Loucy (cell line): ENCODE results near the gene SOX12.

ENCODE experiments used
- H2AFZ ChIP-seq: fragments of 200-600 bp; sonication (generic); 2 replicates; pipeline ENCODE4 v1.6.0; 2016; ENCODE audit warnings: antibody characterized with exemption, mild to moderate bottlenecking, low read length, moderate library complexity
- H3F3A ChIP-seq: fragments of 200-600 bp; 2 replicates; pipeline ENCODE4 v1.6.0; 2016; ENCODE audit warnings: antibody characterized with exemption, low read depth, mild to moderate bottlenecking
- H3K27me3 ChIP-seq: fragments of 200-600 bp; sonication (generic); 2 replicates; pipeline ENCODE4 v1.6.1; 2014; ENCODE audit warnings: low read length, mild to moderate bottlenecking; ENCODE audit not compliant: insufficient read depth, poor library complexity, severe bottlenecking
- H3K36me3 ChIP-seq: fragments of 200-600 bp; sonication (generic); 2 replicates; pipeline ENCODE4 v1.6.1; 2016; ENCODE audit warnings: low read length; ENCODE audit not compliant: insufficient read depth
- H3K4me1 ChIP-seq: fragments of 200-600 bp; sonication (generic); 2 replicates; pipeline ENCODE4 v1.5.1; 2014; ENCODE audit warnings: low read length, mild to moderate bottlenecking; ENCODE audit not compliant: insufficient read depth, poor library complexity, severe bottlenecking
- H3K4me2 ChIP-seq: fragments of 200-600 bp; sonication (generic); 2 replicates; pipeline ENCODE4 v1.6.0; 2014; ENCODE audit warnings: antibody characterized with exemption, low read length, low read depth, mild to moderate bottlenecking; ENCODE audit not compliant: poor library complexity, severe bottlenecking
- H3K4me3 ChIP-seq: fragments of 200-600 bp; sonication (generic); 2 replicates; pipeline ENCODE4 v1.5.1; 2014; ENCODE audit warnings: low read length, mild to moderate bottlenecking, mixed read lengths; ENCODE audit not compliant: poor library complexity, severe bottlenecking
- H3K79me2 ChIP-seq: fragments of 200-600 bp; sonication (generic); 2 replicates; pipeline ENCODE4 v1.6.1; 2014; ENCODE audit warnings: low read length; ENCODE audit not compliant: insufficient read depth
- H3K9ac ChIP-seq: fragments of 200-600 bp; sonication (generic); 2 replicates; pipeline ENCODE4 v1.6.0; 2014; ENCODE audit warnings: mild to moderate bottlenecking, low read depth, low read length, moderate library complexity; ENCODE audit not compliant: poor library complexity, severe bottlenecking
- H3K9me2 ChIP-seq: fragments of 200-600 bp; sonication (generic); replicated peaks from 2 replicates; pipeline ENCODE4 v1.6.1; 2016; ENCODE audit warnings: low read depth, low read length, mixed read lengths
- H3K9me3 ChIP-seq: fragments of 200-600 bp; sonication (generic); 2 replicates; pipeline ENCODE4 v1.6.1; 2014; ENCODE audit warnings: mild to moderate bottlenecking, antibody characterized with exemption, low read length, low read depth; ENCODE audit not compliant: insufficient read depth
- H4K20me1 ChIP-seq: fragments of 200-600 bp; sonication (generic); 2 replicates; pipeline ENCODE4 v1.6.0; 2014; ENCODE audit warnings: antibody characterized with exemption, low read length, mild to moderate bottlenecking; ENCODE audit not compliant: insufficient read depth, poor library complexity, severe bottlenecking
- EZH2phosphoT487 ChIP-seq: fragments of 200-600 bp; IDR thresholded peaks from 2 replicates; pipeline ENCODE4 v1.6.1; 2018; ENCODE audit warnings: antibody characterized with exemption, mild to moderate bottlenecking, moderate library complexity, borderline replicate concordance
- TF ChIP-seq, protein P1 (sequence below): fragments of 200-600 bp; sonication (generic); conservative IDR thresholded peaks from 2 replicates; pipeline ENCODE4 v1.5.1; 2014; ENCODE audit warnings: mild to moderate bottlenecking, antibody characterized with exemption, low read length

SOX12 gene

DNA sequence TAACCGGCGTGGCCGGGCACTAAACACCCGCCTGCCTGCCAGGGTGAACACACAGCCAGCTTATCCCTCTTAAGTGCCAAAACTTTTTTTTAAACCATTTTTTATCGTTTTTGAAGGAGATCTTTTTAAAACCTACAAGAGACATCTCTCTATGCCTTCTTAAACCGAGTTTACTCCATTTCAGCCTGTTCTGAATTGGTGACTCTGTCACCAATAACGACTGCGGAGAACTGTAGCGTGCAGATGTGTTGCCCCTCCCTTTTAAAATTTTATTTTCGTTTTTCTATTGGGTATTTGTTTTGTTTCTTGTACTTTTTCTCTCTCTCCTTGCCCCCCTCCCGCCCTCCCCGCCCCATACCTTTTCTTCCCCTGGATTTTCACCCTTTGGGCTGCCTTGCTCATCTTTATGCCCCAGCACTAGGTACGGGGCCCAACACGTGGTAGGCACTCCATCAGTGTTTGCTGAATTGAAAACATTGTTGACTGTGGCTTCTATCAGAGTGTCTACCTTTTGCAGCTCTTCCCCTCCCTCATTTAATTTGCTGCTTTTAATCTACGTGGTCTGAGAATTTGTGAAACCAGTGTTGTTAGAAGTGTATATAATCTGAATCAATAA, 26.5 kb upstream of the SOX12 start:
- Histone ChIP-seq H3K9me2 (no peaks in the 10 kb centered on the region), H3K79me2 (peaks cover 49% of the 10 kb centered on the region), H3F3A (no peaks in the 10 kb centered on the region; the same call in 1 of the 2 replicates), H3K4me3 (peak overlapping the region; percentile 85), H3K4me2 (peak overlapping the region; percentile 88), H4K20me1 (peaks cover 27% of the 10 kb centered on the region), H2AFZ (no peak overlapping the region), H3K9ac (peak overlapping the region; percentile 93), H3K9me3 (no peaks in the 10 kb centered on the region), H3K27me3 (no peaks in the 10 kb centered on the region), H3K4me1 (peaks cover 41% of the 10 kb centered on the region), H3K36me3 (no peaks in the 10 kb centered on the region)
- TF ChIP-seq EZH2phosphoT487, result no peak
- TF ChIP-seq, protein P1, sequence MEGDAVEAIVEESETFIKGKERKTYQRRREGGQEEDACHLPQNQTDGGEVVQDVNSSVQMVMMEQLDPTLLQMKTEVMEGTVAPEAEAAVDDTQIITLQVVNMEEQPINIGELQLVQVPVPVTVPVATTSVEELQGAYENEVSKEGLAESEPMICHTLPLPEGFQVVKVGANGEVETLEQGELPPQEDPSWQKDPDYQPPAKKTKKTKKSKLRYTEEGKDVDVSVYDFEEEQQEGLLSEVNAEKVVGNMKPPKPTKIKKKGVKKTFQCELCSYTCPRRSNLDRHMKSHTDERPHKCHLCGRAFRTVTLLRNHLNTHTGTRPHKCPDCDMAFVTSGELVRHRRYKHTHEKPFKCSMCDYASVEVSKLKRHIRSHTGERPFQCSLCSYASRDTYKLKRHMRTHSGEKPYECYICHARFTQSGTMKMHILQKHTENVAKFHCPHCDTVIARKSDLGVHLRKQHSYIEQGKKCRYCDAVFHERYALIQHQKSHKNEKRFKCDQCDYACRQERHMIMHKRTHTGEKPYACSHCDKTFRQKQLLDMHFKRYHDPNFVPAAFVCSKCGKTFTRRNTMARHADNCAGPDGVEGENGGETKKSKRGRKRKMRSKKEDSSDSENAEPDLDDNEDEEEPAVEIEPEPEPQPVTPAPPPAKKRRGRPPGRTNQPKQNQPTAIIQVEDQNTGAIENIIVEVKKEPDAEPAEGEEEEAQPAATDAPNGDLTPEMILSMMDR, result no peak

DNA sequence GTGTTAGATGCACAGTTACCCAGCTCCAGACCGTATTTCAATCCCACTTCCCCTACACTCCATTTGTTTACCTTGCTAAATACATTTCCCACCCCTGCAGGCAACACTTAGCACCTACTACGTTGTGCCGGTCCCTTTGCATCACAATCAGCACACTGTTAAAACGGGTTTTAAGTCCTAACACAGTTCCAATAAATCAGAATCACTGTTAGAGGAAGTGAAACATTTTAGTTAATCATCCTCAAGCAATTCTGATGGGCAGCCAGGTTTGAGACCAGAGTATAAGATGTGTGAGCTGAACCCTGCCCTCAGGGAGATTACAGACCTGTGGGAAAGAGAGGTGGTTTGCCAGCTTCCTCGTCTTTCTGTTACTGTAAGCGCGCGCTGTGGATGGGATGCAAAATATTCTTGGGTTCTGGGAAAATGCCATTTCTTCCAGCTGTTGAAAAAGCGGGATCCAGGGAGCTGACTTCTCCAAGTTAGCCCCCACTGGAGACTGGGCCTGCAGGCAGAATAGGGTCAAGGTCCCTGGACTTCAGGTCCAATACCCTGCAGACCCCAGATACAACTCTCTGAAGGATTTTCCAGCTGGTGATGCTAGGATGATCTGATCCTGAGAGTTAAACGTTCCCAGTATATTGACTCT, 24.9 kb upstream of the SOX12 start:
- no peak for TF ChIP-seq EZH2phosphoT487
- TF ChIP-seq, protein P1, result no peak
- Histone ChIP-seq H3K4me3 (peak overlapping the region; percentile 85), H3K36me3 (no peaks in the 10 kb centered on the region), H3K27me3 (no peaks in the 10 kb centered on the region), H2AFZ (no peak overlapping the region), H3K79me2 (peaks cover 49% of the 10 kb centered on the region), H3K9ac (peak overlapping the region; percentile 93), H3K4me2 (peak overlapping the region; percentile 88), H3K4me1 (peaks cover 41% of the 10 kb centered on the region), H3F3A (no peaks in the 10 kb centered on the region), H3K9me3 (no peaks in the 10 kb centered on the region), H3K9me2 (no peaks in the 10 kb centered on the region), H4K20me1 (peaks cover 27% of the 10 kb centered on the region)

DNA sequence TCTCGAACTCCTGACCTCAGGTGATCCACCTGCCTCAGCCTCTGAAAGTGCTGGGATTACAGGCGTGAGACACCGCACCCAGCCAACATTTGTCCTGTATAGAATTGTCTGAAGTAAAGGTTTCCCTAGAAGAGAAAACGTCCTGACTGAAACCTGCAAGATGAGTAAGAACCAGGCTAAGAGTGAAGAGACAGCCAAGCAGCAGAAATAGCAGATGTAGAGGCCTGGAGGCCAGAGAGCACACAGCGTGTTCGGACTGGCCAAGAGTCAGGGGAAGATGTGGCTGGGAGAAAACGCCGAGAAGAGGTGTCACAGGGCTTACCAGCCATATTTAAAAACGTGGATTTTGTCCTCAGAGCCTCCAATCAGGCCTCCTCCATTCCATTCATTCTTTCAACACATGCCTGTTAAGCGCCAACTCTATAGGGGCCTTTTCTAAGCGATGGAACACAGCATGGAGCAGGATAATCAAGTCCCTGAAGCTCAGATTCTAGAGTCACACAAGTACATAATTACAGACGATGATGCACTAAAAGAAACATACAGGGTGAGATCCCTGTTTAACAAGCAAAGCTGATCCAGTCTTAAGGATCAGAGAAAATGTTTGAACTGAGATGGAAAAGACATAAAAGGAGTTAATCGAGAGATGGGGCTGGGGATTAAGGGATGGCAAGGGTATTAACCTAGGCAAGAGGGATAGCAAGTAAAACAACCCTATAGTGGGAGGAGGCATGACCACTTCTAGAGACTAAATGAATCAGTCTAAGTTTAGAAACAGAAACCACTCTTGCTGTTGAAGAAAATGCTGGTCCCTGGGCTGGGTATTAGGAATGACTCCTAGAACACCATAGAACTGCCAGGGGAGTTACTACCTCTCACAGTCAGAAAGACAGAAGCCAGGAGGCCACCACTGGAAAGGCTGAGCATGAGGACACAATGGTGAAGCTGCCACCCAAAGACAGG, 23.2 kb upstream of the SOX12 start:
- H2AFZ ChIP-seq, result no peak overlapping the region
- H3K27me3 ChIP-seq, result no peaks in the 10 kb centered on the region
- no peaks in the 10 kb centered on the region for H3K36me3 ChIP-seq
- peak overlapping the region; percentile 88 for H3K4me2 ChIP-seq
- H3K79me2 ChIP-seq, result peaks cover 42% of the 10 kb centered on the region
- no peak for TF ChIP-seq EZH2phosphoT487
- TF ChIP-seq, protein P1, result no peak
- H3K9ac ChIP-seq, result no peak overlapping the region
- H3K9me3 ChIP-seq, result no peaks in the 10 kb centered on the region
- peaks cover 31% of the 10 kb centered on the region for H3K4me1 ChIP-seq
- no peak overlapping the region for H3K4me3 ChIP-seq
- H3F3A ChIP-seq, result no peaks in the 10 kb centered on the region
- H4K20me1 ChIP-seq, result peaks cover 27% of the 10 kb centered on the region
- H3K9me2 ChIP-seq, result no peaks in the 10 kb centered on the region
